ENCODE data around the gene NLGN3.

NLGN3 gene

DNA sequence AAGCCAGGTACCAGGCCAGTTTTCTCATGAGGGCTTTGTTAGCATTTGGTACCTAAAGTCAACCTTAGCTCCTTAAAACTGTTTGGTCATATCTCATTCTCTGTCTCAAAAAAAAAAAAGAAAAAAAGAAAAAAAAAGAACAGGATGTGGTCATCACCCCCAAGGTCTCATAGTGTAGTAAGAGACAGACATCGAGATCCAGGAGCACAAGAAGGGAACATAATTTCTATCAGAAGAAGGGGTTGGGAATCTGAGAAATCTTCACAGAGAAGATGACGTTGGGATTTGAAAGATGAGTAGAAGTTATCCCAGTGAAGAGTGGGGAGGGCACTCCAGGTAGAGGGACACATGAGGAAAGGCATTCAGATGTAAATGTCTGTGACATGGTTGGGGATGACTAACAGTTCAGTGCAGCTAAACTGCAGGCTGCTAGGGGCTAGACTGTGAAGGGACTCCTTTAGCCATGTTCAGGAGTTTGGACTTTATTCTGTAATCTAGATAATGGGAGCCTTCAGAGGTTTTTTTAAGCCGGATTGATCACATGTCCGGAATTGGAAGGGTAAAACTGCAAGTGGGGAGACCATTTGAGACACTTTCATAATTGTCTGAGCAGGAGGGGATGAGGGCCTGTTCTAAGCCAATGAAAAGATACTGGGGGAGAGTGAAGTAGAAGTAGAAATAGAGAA lies 51.5 kb downstream of the NLGN3 start:
- Mint-ChIP-seq H3K36me3 (ENCODE audit: low read depth) (peaks cover 2% of the 10 kb centered on the region), H3K27me3 (peaks cover 4% of the 10 kb centered on the region), H3K4me1 (ENCODE audit: low read depth) (peaks cover 20% of the 10 kb centered on the region), H3K27ac (peak overlapping the region; percentile 94), H3K9me3 (no peaks in the 10 kb centered on the region), H3K4me3 (peak overlapping the region; percentile 83)
- no peak for DNase-seq

DNA sequence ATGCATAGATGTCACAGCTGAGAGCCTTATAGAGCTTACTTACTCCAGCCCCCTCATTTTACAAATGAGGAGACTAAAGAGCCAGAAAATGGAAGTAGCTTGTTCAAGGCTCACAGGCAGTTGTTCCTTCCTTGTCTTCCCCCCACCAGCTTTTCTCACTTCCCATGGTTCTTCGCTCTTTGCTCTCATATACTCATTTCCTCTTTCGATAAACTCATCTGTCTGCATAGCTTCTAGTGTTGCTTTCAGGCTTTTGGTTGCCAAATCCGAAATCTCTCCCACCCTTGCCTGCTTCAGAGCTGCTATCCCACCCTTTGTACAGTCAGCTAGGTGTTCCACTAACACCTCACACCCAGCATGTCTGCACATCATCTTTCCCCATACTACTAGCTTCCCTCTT lies 53.4 kb downstream of the NLGN3 start:
- H3K4me3 Mint-ChIP-seq = peak overlapping the region; percentile 83
- H3K4me1 Mint-ChIP-seq (ENCODE audit: low read depth) = peaks cover 12% of the 10 kb centered on the region
- H3K36me3 Mint-ChIP-seq (ENCODE audit: low read depth) = peaks cover 2% of the 10 kb centered on the region
- H3K27ac Mint-ChIP-seq = peak overlapping the region; percentile 81
- H3K9me3 Mint-ChIP-seq = no peaks in the 10 kb centered on the region
- peak; percentile 34 for DNase-seq
- H3K27me3 Mint-ChIP-seq = peaks cover 4% of the 10 kb centered on the region

DNA sequence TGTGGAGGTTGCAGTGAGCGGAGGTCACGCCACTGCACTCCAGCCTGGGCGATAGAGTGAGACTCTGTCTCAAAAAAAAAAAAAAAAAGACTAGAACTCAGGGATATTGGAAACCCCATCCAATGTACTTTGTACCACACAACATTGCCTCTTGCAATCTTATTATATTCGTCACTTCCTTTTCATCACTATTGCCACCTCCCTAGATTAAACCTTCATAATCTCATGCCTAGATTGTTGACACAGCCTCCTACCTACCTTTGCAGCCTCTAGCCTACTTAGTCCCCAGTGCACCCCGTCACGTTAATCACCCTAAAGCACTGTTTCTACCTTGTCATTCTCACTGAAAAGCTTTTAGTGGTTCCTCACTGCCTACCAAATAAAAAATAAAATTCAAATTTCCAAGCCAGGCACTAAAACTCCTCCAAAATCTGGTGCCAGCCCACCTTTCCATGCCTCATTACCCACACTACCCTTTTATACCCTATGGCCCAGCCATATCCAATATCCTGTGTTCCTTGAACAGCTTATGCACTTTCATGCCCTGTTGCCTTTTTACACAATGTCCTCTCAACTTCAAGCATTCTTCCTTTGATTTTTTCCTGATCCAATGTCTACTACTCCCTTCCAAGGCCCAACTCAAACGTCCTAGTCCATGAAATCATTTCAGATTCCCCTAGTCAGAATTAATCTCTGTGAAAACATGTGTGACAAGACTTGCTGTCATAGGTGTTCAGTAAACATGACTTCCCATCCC lies 54.8 kb downstream of the NLGN3 start:
- Mint-ChIP-seq H3K4me1 (ENCODE audit: low read depth) (peaks cover 12% of the 10 kb centered on the region), H3K27ac (no peak overlapping the region), H3K4me3 (no peak overlapping the region), H3K27me3 (peaks cover 4% of the 10 kb centered on the region), H3K9me3 (no peaks in the 10 kb centered on the region), H3K36me3 (ENCODE audit: low read depth) (peaks cover 2% of the 10 kb centered on the region)
- no peak for DNase-seq

DNA sequence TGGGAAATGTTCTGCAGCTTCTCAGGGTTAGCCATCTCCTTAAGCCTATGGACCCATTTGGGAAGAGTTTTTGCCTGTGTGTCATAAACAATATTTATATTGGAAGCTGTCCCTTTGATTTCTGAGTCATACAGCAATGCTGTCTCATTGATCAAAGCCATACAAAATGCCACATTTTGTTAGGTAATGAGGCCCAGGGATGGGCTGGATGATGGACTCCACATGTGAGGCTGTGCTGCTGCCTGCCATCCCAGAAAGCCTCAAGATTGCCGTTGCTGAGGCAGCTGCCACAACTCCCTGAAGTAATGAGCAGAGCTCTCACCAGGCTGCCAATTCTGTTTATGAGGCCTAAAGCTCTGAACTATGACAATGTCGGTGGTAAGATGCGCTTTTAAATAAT lies 66.2 kb downstream of the NLGN3 start:
- no peak overlapping the region for H3K4me3 Mint-ChIP-seq
- peaks cover 32% of the 10 kb centered on the region for H3K27me3 Mint-ChIP-seq
- DNase-seq = no peak
- no peaks in the 10 kb centered on the region for H3K36me3 Mint-ChIP-seq (ENCODE audit: low read depth)
- no peaks in the 10 kb centered on the region for H3K9me3 Mint-ChIP-seq
- no peak overlapping the region for H3K27ac Mint-ChIP-seq
- no peaks in the 10 kb centered on the region for H3K4me1 Mint-ChIP-seq (ENCODE audit: low read depth)

DNA sequence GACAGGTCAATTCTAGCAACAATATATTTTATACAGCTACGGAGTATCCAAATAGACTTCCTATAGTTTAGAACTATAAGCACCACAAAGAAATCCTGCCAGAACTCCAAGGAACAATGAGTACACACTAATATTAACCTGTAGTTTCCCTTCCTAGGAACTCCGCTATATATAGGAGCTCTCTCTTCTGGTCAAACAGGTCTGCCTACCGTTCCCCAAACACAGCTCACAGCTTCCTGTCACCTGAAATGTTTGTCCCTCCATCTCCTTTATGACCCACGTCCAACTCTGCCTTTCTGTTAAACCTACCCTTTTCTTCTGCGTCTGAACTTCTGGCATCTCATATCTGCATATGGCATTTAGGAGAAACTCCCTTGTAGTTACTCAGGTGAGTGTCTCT lies 67.9 kb downstream of the NLGN3 start:
- Mint-ChIP-seq H3K9me3 (no peaks in the 10 kb centered on the region), H3K27me3 (peaks cover 35% of the 10 kb centered on the region), H3K36me3 (ENCODE audit: low read depth) (no peaks in the 10 kb centered on the region), H3K4me3 (no peak overlapping the region), H3K27ac (no peak overlapping the region), H3K4me1 (ENCODE audit: low read depth) (no peaks in the 10 kb centered on the region)
- no peak for DNase-seq

DNA sequence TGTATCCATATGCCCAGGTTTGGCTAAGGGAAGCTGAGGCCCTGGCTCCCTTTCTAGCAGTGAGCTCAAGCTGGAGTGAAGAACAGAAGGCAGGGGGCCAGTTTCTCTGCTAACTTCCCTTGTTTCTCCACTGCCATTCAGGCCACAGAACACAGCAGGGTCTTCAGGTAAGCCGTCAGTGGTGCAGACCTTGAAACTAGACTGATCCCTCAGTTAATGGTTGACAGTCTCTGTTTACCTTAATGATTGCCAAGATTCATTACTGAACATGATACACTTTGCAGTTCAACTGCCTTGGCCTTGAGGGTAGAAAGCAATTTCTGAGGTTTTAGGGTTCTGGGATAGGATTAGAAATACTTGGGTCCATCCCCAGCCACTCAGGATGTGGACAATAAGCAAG lies 69.5 kb downstream of the NLGN3 start:
- Mint-ChIP-seq H3K4me1 (ENCODE audit: low read depth) (no peaks in the 10 kb centered on the region), H3K4me3 (no peak overlapping the region)

DNA sequence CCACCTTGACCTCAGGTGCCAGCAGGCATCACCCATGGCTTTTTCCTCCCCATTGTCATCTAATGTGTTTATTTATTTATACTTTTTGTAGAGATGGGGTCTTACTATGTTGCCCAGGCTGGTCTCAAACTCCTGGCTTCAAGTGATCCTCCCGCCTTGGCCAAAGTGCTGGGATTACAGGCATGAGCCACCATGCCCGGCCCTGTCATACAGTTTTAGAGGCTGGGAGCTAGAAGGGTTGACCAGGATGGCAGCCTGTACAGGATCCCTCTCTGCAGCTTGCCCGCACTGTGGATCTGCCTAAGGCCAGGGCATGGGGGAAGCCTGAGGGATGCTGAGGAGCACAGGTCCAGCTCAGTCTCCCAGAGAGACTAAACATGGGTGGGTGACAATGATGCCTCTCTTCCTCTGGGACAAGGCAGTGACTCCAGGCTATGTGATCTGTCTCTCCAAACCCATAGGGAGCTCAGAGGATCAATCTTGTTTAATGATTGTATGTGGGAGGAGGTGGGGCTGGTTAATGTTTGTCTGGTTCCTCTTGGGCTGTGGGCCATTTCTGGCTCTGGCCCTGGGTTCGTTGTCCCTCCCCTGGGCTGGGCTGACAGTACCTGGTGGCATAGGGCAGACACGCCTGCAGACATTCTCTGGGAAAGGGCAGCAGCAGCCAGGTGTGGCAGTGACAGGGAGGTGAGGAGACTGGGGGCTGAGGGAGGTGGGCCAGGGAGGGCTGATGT lies 70.1 kb downstream of the NLGN3 start:
- Mint-ChIP-seq H3K4me1 (ENCODE audit: low read depth) (no peaks in the 10 kb centered on the region), H3K27me3 (peaks cover 29% of the 10 kb centered on the region), H3K4me3 (no peak overlapping the region), H3K27ac (no peak overlapping the region), H3K9me3 (no peaks in the 10 kb centered on the region), H3K36me3 (ENCODE audit: low read depth) (no peaks in the 10 kb centered on the region)
- no peak for DNase-seq

More for the DNA sequence above, 69.5 kb downstream of the NLGN3 start:
- Mint-ChIP-seq H3K9me3 (no peaks in the 10 kb centered on the region), H3K27me3 (peaks cover 33% of the 10 kb centered on the region), H3K36me3 (ENCODE audit: low read depth) (no peaks in the 10 kb centered on the region), H3K27ac (no peak overlapping the region)
- DNase-seq = no peak

DNA sequence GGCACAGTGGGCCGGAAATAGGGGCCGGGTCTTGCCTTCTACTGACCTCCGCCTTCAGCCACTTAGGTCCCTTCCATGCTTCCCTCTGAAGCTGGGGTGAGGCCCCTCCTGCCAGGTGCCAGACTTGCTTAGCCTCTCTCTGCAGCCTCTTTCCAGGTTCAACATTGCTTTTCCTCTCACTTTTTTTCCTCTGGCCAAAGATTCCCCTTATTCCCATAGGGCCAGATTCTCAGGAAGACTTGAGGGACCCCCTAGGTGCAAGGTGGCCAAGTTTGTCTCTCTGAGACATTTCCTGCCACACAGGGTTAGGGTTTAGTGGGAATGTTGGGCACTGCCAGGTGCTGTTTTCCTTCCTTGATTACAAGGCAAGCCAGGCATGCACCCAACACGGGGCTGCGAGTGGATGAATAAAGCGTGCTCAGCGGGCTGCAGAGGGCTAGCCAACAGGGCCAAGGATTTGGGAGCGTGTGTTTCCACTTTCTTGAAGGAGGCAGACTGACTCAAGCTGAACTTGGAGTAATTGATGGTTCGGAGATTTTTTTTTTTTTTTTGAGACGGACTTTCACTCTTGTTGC lies 70.8 kb downstream of the NLGN3 start:
- Mint-ChIP-seq H3K4me1 (ENCODE audit: low read depth) (no peaks in the 10 kb centered on the region), H3K9me3 (no peaks in the 10 kb centered on the region), H3K4me3 (no peak overlapping the region), H3K27me3 (peaks cover 29% of the 10 kb centered on the region), H3K27ac (no peak overlapping the region), H3K36me3 (ENCODE audit: low read depth) (no peaks in the 10 kb centered on the region)
- DNase-seq = no peak

DNA sequence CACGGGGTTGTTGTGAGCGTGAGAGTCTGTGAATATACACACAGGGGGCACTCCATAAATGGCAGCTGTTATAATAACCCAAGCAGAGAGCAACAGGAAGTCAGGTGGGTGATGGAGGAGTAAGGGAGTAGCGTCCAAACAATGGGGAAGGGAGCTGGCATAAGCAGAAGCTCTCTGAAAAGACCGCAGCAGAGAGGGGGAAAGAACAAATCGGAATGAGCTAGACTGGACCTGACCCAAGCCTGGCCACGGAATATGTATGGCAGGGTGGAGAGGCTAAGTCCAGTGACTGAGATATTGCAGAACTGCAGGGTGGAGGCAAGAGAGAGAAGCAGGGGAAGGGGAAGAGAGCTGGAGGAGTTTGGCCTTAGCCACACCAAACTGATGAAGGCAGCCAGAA lies 71.8 kb downstream of the NLGN3 start:
- Mint-ChIP-seq H3K36me3 (ENCODE audit: low read depth) (no peaks in the 10 kb centered on the region), H3K27me3 (peaks cover 26% of the 10 kb centered on the region), H3K27ac (no peak overlapping the region), H3K9me3 (no peaks in the 10 kb centered on the region), H3K4me3 (no peak overlapping the region), H3K4me1 (ENCODE audit: low read depth) (no peaks in the 10 kb centered on the region)
- no peak for DNase-seq

DNA sequence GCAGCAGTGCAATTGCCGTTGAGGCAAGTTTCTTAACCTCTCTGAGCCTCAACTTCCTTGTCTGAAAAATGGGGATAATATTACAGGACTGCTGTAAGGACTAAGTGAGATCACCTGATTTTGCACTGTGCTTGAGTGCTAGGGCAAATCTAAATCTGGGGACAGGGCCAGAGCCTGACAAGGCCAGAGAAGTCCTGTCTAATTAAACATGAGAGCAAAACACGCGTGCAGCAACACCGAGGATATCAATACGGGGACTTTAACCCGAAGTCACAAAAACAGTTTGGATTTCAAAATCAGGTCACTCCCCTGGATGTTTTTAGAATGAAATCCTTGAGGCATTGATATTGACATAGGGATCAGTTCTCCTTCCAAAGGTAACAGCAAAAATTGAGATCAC lies 72.7 kb downstream of the NLGN3 start:
- Mint-ChIP-seq H3K4me3 (no peak overlapping the region), H3K4me1 (ENCODE audit: low read depth) (no peaks in the 10 kb centered on the region), H3K27ac (no peak overlapping the region), H3K9me3 (no peaks in the 10 kb centered on the region), H3K36me3 (ENCODE audit: low read depth) (no peaks in the 10 kb centered on the region), H3K27me3 (peaks cover 25% of the 10 kb centered on the region)
- DNase-seq = no peak
